Astrocyte (in vitro differentiated cells and primary cell): ENCODE results near the gene SP3. TPM values are rescaled to one million over a fixed set of nuclear protein-coding genes. Genes with fewer than 3 reads are reported as not detected.

Source experiments
- DNase-seq: peaks from one replicate; pipeline ENCODE4 v3.0.0-alpha.2; 2010; ENCODE audit warnings: low read depth
- FAIRE-seq: peaks from 2 replicates; lab custom pipeline; 2011; peaks lifted over from hg19 to GRCh38; lab: Jason Lieb, UNC
- H2AFZ ChIP-seq: 2 replicates; pipeline ENCODE4 v1.6.0; 2012; ENCODE audit warnings: low read depth, low read length, inconsistent platforms
- H3K27ac ChIP-seq: 2 replicates; pipeline ENCODE4 v1.5.1; 2011; ENCODE audit warnings: low read depth, low read length, inconsistent platforms
- H3K27me3 ChIP-seq: 2 replicates; pipeline ENCODE4 v1.6.0; 2011; ENCODE audit warnings: low read length, inconsistent platforms; ENCODE audit not compliant: insufficient read depth
- H3K36me3 ChIP-seq: 2 replicates; pipeline ENCODE4 v1.5.1; 2011; ENCODE audit warnings: low read length, inconsistent platforms; ENCODE audit not compliant: insufficient read depth
- H3K4me1 ChIP-seq: 2 replicates; pipeline ENCODE4 v1.5.1; 2011; ENCODE audit warnings: low read length, inconsistent platforms; ENCODE audit not compliant: insufficient read depth
- H3K4me2 ChIP-seq: 2 replicates; pipeline ENCODE4 v1.6.0; 2012; ENCODE audit warnings: low read length, inconsistent platforms
- H3K4me3 ChIP-seq: 2 replicates; pipeline ENCODE4 v1.5.1; 2011; ENCODE audit warnings: low read depth, mild to moderate bottlenecking, low read length, inconsistent platforms; ENCODE audit not compliant: insufficient read depth
- H3K79me2 ChIP-seq: 2 replicates; pipeline ENCODE4 v1.6.0; 2012; ENCODE audit warnings: mild to moderate bottlenecking, low read length, inconsistent platforms; ENCODE audit not compliant: insufficient read depth
- H3K9ac ChIP-seq: 2 replicates; pipeline ENCODE4 v1.6.0; 2012; ENCODE audit warnings: mild to moderate bottlenecking, low read length, inconsistent platforms
- H3K9me3 ChIP-seq: 2 replicates; pipeline ENCODE4 v1.5.1; 2012; ENCODE audit warnings: low read depth, mild to moderate bottlenecking, low read length, inconsistent platforms; ENCODE audit not compliant: insufficient read depth
- H4K20me1 ChIP-seq: 2 replicates; pipeline ENCODE4 v1.6.0; 2012; ENCODE audit warnings: low read length, inconsistent platforms; ENCODE audit not compliant: insufficient read depth
- H3K27ac Mint-ChIP-seq: one replicate; pipeline ENCODE4 v1.8.0; 2021; ENCODE audit warnings: mild to moderate bottlenecking, mixed read lengths; ENCODE audit not compliant: unreplicated experiment
- H3K27me3 Mint-ChIP-seq: one replicate; pipeline ENCODE4 v1.8.0; 2021; ENCODE audit warnings: low read depth, mixed read lengths; ENCODE audit not compliant: unreplicated experiment
- H3K36me3 Mint-ChIP-seq: one replicate; pipeline ENCODE4 v1.8.0; 2021; ENCODE audit warnings: low read depth, mixed read lengths; ENCODE audit not compliant: unreplicated experiment
- H3K4me1 Mint-ChIP-seq: one replicate; pipeline ENCODE4 v1.8.0; 2021; ENCODE audit warnings: low read depth, mixed read lengths; ENCODE audit not compliant: unreplicated experiment
- H3K4me3 Mint-ChIP-seq: one replicate; pipeline ENCODE4 v1.8.0; 2021; ENCODE audit warnings: mild to moderate bottlenecking, moderate library complexity, mixed read lengths; ENCODE audit not compliant: unreplicated experiment
- H3K9me3 Mint-ChIP-seq: one replicate; pipeline ENCODE4 v1.8.0; 2021; ENCODE audit warnings: mild to moderate bottlenecking, mixed read lengths; ENCODE audit not compliant: unreplicated experiment
- EZH2 ChIP-seq: IDR thresholded peaks from 2 replicates; pipeline ENCODE4 v1.6.1; 2012; ENCODE audit warnings: mild to moderate bottlenecking, low read length, inconsistent platforms; ENCODE audit not compliant: insufficient read depth
- total RNA-seq: library from RNA; stranded (reverse); gene quantifications from 2 replicates; pipeline ENCODE4 v1.2.1, GENCODE V29; 2021
- TF ChIP-seq, protein P1 (sequence below): IDR thresholded peaks from 2 replicates; pipeline ENCODE4 v1.5.1; 2011; ENCODE audit warnings: low read depth, mild to moderate bottlenecking, inconsistent platforms, low read length, moderate library complexity; ENCODE audit not compliant: insufficient read depth

Gene SP3
- total RNA-seq, 1 donor from 2014 or later = 59.6 TPM

DNA sequence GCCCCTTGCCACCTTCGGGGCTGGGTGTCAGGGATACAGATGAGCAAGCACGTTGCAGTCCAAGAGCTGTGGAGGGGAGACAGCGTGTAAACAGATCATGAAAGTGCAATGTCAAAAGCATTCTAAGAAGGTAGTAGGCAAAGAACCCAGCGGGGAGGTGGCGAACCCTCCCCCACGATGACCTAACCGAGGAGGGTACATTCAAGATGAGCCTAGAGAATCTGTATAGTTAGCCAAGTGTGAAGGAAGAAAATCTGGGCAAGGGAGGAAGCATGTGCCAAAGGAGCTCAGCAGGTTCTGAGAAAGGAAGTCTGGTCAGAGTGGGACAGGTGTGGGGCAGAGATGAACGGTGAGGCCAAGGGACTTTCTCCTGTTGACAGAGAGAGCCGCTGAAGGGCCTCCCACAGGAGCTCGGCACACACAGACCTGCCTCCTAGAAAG, 106.9 kb downstream of the SP3 start:
- no peak overlapping the region for H3K27ac Mint-ChIP-seq
- H3K4me1 Mint-ChIP-seq = no peaks in the 10 kb centered on the region
- H3K4me3 Mint-ChIP-seq = no peak overlapping the region
- Histone ChIP-seq H2AFZ (peak overlapping the region; percentile 26), H3K4me1 (no peaks in the 10 kb centered on the region), H4K20me1 (no peaks in the 10 kb centered on the region), H3K36me3 (no peaks in the 10 kb centered on the region), H3K4me3 (no peak overlapping the region), H3K9me3 (no peaks in the 10 kb centered on the region), H3K79me2 (no peaks in the 10 kb centered on the region), H3K9ac (no peak overlapping the region), H3K27me3 (peaks cover 3% of the 10 kb centered on the region), H3K27ac (no peak overlapping the region), H3K4me2 (no peak overlapping the region)
- DNase-seq (no peak), FAIRE-seq (no peak)
- H3K36me3 Mint-ChIP-seq = no peaks in the 10 kb centered on the region
- TF ChIP-seq EZH2 = no peak
- TF ChIP-seq, protein P1, sequence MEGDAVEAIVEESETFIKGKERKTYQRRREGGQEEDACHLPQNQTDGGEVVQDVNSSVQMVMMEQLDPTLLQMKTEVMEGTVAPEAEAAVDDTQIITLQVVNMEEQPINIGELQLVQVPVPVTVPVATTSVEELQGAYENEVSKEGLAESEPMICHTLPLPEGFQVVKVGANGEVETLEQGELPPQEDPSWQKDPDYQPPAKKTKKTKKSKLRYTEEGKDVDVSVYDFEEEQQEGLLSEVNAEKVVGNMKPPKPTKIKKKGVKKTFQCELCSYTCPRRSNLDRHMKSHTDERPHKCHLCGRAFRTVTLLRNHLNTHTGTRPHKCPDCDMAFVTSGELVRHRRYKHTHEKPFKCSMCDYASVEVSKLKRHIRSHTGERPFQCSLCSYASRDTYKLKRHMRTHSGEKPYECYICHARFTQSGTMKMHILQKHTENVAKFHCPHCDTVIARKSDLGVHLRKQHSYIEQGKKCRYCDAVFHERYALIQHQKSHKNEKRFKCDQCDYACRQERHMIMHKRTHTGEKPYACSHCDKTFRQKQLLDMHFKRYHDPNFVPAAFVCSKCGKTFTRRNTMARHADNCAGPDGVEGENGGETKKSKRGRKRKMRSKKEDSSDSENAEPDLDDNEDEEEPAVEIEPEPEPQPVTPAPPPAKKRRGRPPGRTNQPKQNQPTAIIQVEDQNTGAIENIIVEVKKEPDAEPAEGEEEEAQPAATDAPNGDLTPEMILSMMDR = no peak
- H3K9me3 Mint-ChIP-seq = peaks cover 5% of the 10 kb centered on the region
- no peaks in the 10 kb centered on the region for H3K27me3 Mint-ChIP-seq
